Lower leg skin (tissue), 4 donors: ENCODE measurements around the gene GPC6. TPM values are rescaled to one million over a fixed set of nuclear protein-coding genes. Genes with fewer than 3 reads are reported as not detected.
"Not testable (repeated sequence)": the region's sequence is repeated elsewhere in the genome, so short reads cannot be mapped to it uniquely, and the experiment has no call there.

Experiments
- DNase-seq, 2 donors: peaks; one replicate each; pipeline ENCODE4 v3.0.0-alpha.2; 2019; ENCODE audit warnings: low spot score in 2 of 2
- H3K4me3 ChIP-seq: fragments of 200-600 bp; sonication (generic); 2 replicates; pipeline ENCODE4 v1.5.1; 2017; ENCODE audit warnings: mild to moderate bottlenecking, low read depth; ENCODE audit not compliant: poor library complexity, severe bottlenecking
- CTCF ChIP-seq, 3 donors: fragments of 450-650 bp; IDR thresholded peaks; one replicate each; pipeline ENCODE4 v1.5.1; 2016; ENCODE audit warnings: antibody characterized with exemption in 3 of 3, mild to moderate bottlenecking in 3 of 3, moderate library complexity in 2 of 3
- POLR2A ChIP-seq, 2 donors: fragments of 450-650 bp; IDR thresholded peaks; one replicate each; pipeline ENCODE4 v1.6.1; 2016 to 2017; ENCODE audit warnings: antibody characterized with exemption in 2 of 2, mild to moderate bottlenecking in 1 of 2, moderate library complexity in 1 of 2
- WGBS, 2 donors: methylation state at CpG; one replicate each; pipeline ENCODE4 v1.1.5; 2018; 5-methylcytosine and 5-hydroxymethylcytosine counted together
- intact Hi-C: fragments of 100-400 bp; cut with DNase I; formaldehyde crosslinking; loops from one replicate; pipeline ENCODE4 v1.15.0; 2023; ENCODE audit warnings: low total_unique reads
- total RNA-seq, 4 donors: library from RNA; depleted of rRNA; stranded (reverse); fragments of >200 nt; gene quantifications; one replicate each; pipeline ENCODE4 v1.1.0, GENCODE V29; 2016

The GPC6 gene
- total RNA-seq, 4 donors from 2014 or later: 1.4 to 5.2 (median 2.5) TPM

- TF ChIP-seq CTCF (IDR thresholded peaks at IDR 0.05): no peak
- no peak for TF ChIP-seq POLR2A (IDR thresholded peaks at IDR 0.05)
- no peak for DNase-seq
- 88 to 90% methylated on average over 11 of the region's 11 CpGs for WGBS, 2 donors
- H3K4me3 ChIP-seq: no peak overlapping the region
- intact Hi-C loops: no loop called here
Measured at GRCh38 chr13:94339116-94339687, 1112.6 kb downstream of the GPC6 start.

GRCh38 chr13:94342436-94343242 lies 1116.0 kb downstream of the GPC6 start:
- intact Hi-C loops: no loop called here
- TF ChIP-seq CTCF (IDR thresholded peaks at IDR 0.05) (no peak), POLR2A (IDR thresholded peaks at IDR 0.05) (no peak)
- H3K4me3 ChIP-seq: no peak overlapping the region
- WGBS, 2 donors: 71 to 81% methylated on average over 17 of the region's 17 CpGs
- no peak for DNase-seq

- WGBS, 2 donors: 84 to 86% methylated on average over 7 of the region's 7 CpGs
- no peak overlapping the region for H3K4me3 ChIP-seq
- intact Hi-C loops: no loop called here
- TF ChIP-seq CTCF (IDR thresholded peaks at IDR 0.05) (no peak), POLR2A (IDR thresholded peaks at IDR 0.05) (no peak)
- no peak for DNase-seq
Measured at GRCh38 chr13:94343243-94343585, 1116.6 kb downstream of the GPC6 start.

- intact Hi-C loops, H3K4me3 ChIP-seq, DNase-seq: not testable (repeated sequence)
- 94 to 97% methylated on average over 3 of the region's 3 CpGs for WGBS, 2 donors
Measured at GRCh38 chr13:94343687-94344086, 1117.1 kb downstream of the GPC6 start.

- DNase-seq: no peak
- WGBS, 2 donors: 51 to 52% methylated on average over 8 of the region's 8 CpGs
- intact Hi-C loops: no loop called here
- no peak overlapping the region for H3K4me3 ChIP-seq
- TF ChIP-seq POLR2A (IDR thresholded peaks at IDR 0.05) (no peak), CTCF (IDR thresholded peaks at IDR 0.05) (no peak)
Measured at GRCh38 chr13:94344126-94344818, 1117.7 kb downstream of the GPC6 start.
